SU-DHL-6 (cell line): ENCODE results near the gene HPD.

Experiments used
- EZH2phosphoT487 ChIP-seq: fragments of 200-600 bp; sonication (generic), shearing (Covaris generic); conservative IDR thresholded peaks from 2 replicates; pipeline ENCODE4 v1.6.1; 2018; ENCODE audit warnings: mild to moderate bottlenecking, antibody characterized with exemption, low read length, moderate library complexity, mixed read lengths
- TF ChIP-seq, protein P1 (sequence below): fragments of 200-600 bp; sonication (generic); IDR thresholded peaks from one replicate; pipeline ENCODE4 v1.5.1; 2017; ENCODE audit warnings: antibody characterized with exemption, mild to moderate bottlenecking, low read length, moderate library complexity; ENCODE audit not compliant: insufficient read depth, poor library complexity, severe bottlenecking

GRCh38 chr12:121858318-121858661 lies 369 bp downstream of the HPD start:
- TF ChIP-seq, protein P1, sequence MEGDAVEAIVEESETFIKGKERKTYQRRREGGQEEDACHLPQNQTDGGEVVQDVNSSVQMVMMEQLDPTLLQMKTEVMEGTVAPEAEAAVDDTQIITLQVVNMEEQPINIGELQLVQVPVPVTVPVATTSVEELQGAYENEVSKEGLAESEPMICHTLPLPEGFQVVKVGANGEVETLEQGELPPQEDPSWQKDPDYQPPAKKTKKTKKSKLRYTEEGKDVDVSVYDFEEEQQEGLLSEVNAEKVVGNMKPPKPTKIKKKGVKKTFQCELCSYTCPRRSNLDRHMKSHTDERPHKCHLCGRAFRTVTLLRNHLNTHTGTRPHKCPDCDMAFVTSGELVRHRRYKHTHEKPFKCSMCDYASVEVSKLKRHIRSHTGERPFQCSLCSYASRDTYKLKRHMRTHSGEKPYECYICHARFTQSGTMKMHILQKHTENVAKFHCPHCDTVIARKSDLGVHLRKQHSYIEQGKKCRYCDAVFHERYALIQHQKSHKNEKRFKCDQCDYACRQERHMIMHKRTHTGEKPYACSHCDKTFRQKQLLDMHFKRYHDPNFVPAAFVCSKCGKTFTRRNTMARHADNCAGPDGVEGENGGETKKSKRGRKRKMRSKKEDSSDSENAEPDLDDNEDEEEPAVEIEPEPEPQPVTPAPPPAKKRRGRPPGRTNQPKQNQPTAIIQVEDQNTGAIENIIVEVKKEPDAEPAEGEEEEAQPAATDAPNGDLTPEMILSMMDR = no peak
- no peak for TF ChIP-seq EZH2phosphoT487
